H1 (cell line): ENCODE results near the gene RAB34. TPM values are rescaled to one million over a fixed set of nuclear protein-coding genes. Genes with fewer than 3 reads are reported as not detected.
A peak's percentile ranks its signal among the peaks of the same experiment; 100 is the strongest.

Experiments used
- CTCF ChIA-PET: fragments of 300-600 bp; sonication (Branson Sonifier 250); formaldehyde crosslinking; loops from one replicate; lab custom pipeline; 2021; ENCODE audit not compliant: partially characterized antibody; lab: Charles Lee
- POLR2A ChIA-PET: fragments of 300-600 bp; sonication (Branson Sonifier 250); formaldehyde crosslinking; loops from one replicate; lab custom pipeline; 2021; ENCODE audit warnings: inconsistent platforms; ENCODE audit not compliant: partially characterized antibody; lab: Charles Lee
- DNase-seq, 2 experiments: peaks; one replicate each; pipeline versions ENCODE4 v3.0.0 to v3.0.0-alpha.2; 2010 to 2022; ENCODE audit warnings: low spot score in 2 of 2, low read depth in 1 of 2, mixed read lengths in 1 of 2
- FAIRE-seq: peaks from 2 replicates; lab custom pipeline; 2011; peaks lifted over from hg19 to GRCh38; lab: Jason Lieb, UNC
- H2AFZ ChIP-seq: 2 replicates; pipeline ENCODE4 v1.8.1; 2012; ENCODE audit warnings: low read length, inconsistent platforms
- H2AK5ac ChIP-seq: 2 replicates; pipeline ENCODE4 v1.6.1; 2013; ENCODE audit warnings: low read depth, low read length
- H2BK120ac ChIP-seq: replicated peaks from 2 replicates; pipeline ENCODE3; 2013; ENCODE audit warnings: low read depth, low read length, inconsistent platforms
- H2BK12ac ChIP-seq: 2 replicates; pipeline ENCODE4 v1.6.1; 2013; ENCODE audit warnings: low read depth, low read length
- H2BK15ac ChIP-seq: 2 replicates; pipeline ENCODE4 v1.6.1; 2013; ENCODE audit warnings: low read length
- H2BK20ac ChIP-seq: 2 replicates; pipeline ENCODE4 v1.6.1; 2013; ENCODE audit warnings: low read length
- H2BK5ac ChIP-seq: 2 replicates; pipeline ENCODE4 v1.6.1; 2013; ENCODE audit warnings: low read depth, low read length
- H3K14ac ChIP-seq: 2 replicates; pipeline ENCODE4 v1.6.1; 2013; ENCODE audit warnings: inconsistent platforms; ENCODE audit not compliant: insufficient read length
- H3K18ac ChIP-seq: 2 replicates; pipeline ENCODE4 v1.6.1; 2013; ENCODE audit warnings: low read length; ENCODE audit errors: extremely low read depth
- H3K23ac ChIP-seq: 2 replicates; pipeline ENCODE4 v1.6.1; 2013; ENCODE audit warnings: inconsistent platforms; ENCODE audit not compliant: insufficient read length
- H3K23me2 ChIP-seq: 2 replicates; pipeline ENCODE4 v1.6.1; 2013; ENCODE audit warnings: low read depth, low read length
- H3K27ac ChIP-seq: 2 replicates; pipeline ENCODE4 v1.6.1; 2011; ENCODE audit warnings: low read depth, low read length, inconsistent platforms
- H3K27me3 ChIP-seq, 4 experiments: replicated peaks in 1 of 4; 1 replicate in 1 of 4; 2 replicates in 3 of 4; pipeline versions ENCODE4 v1.6.1 to v1.8.1; 2011 to 2013; ENCODE audit warnings: low read length in 3 of 4, mild to moderate bottlenecking in 3 of 4, inconsistent platforms in 2 of 4, mixed read lengths in 2 of 4, moderate library complexity in 1 of 4; ENCODE audit not compliant: control insufficient read depth in 3 of 4, insufficient read depth in 3 of 4; ENCODE audit errors: extremely low read depth in 1 of 4
- H3K36me3 ChIP-seq, 4 experiments: 2 replicates each; pipeline versions ENCODE4 v1.6.1 to v1.8.1; 2011 to 2013; ENCODE audit warnings: mild to moderate bottlenecking in 4 of 4, low read length in 3 of 4, moderate library complexity in 2 of 4, control low read depth in 1 of 4, inconsistent platforms in 1 of 4; ENCODE audit not compliant: insufficient read depth in 4 of 4, control insufficient read depth in 2 of 4
- H3K4ac ChIP-seq: replicated peaks from 2 replicates; pipeline ENCODE3; 2013; ENCODE audit warnings: low read length, low read depth, mixed read lengths, inconsistent platforms; ENCODE audit not compliant: insufficient read length
- H3K4me1 ChIP-seq, 4 experiments: replicated peaks in 1 of 4; 1 replicate in 1 of 4; 2 replicates in 3 of 4; pipeline versions ENCODE4 v1.6.1 to v1.8.1; 2011 to 2013; ENCODE audit warnings: low read length in 3 of 4, inconsistent platforms in 2 of 4, mixed read lengths in 1 of 4; ENCODE audit not compliant: insufficient read depth in 4 of 4, control insufficient read depth in 3 of 4
- H3K4me2 ChIP-seq, 2 experiments: 2 replicates each; pipeline versions ENCODE4 v1.6.1 to v1.8.1; 2011 to 2013; ENCODE audit warnings: low read depth in 2 of 2, low read length in 2 of 2, control low read depth in 1 of 2, inconsistent platforms in 1 of 2, mild to moderate bottlenecking in 1 of 2; ENCODE audit not compliant: insufficient read depth in 1 of 2
- H3K4me3 ChIP-seq, 4 experiments: fragments of 200-600, 300-600 bp in 1 of 4; sonication (generic), shearing (Covaris generic), sonication (Bioruptor Twin) in 1 of 4; 2 replicates each; pipeline versions ENCODE4 v1.5.1 to v1.8.1; 2011 to 2016; ENCODE audit warnings: low read length in 4 of 4, low read depth in 3 of 4, control low read depth in 2 of 4, inconsistent platforms in 2 of 4, mild to moderate bottlenecking in 2 of 4, mixed read lengths in 1 of 4, moderate library complexity in 1 of 4; ENCODE audit not compliant: insufficient read depth in 2 of 4; ENCODE audit errors: extremely low read depth in 1 of 4
- H3K56ac ChIP-seq: replicated peaks from 2 replicates; pipeline ENCODE3; 2013; ENCODE audit warnings: low read depth, mild to moderate bottlenecking, mixed read lengths, low read length, inconsistent platforms; ENCODE audit not compliant: insufficient read length
- H3K79me1 ChIP-seq: 2 replicates; pipeline ENCODE4 v1.6.1; 2013; ENCODE audit warnings: low read depth, low read length, control low read depth
- H3K79me2 ChIP-seq, 2 experiments: 2 replicates each; pipeline versions ENCODE4 v1.6.1 to v1.8.1; 2012 to 2013; ENCODE audit warnings: low read length in 2 of 2, mild to moderate bottlenecking in 2 of 2, inconsistent platforms in 1 of 2; ENCODE audit not compliant: insufficient read depth in 2 of 2, control insufficient read depth in 1 of 2
- H3K9ac ChIP-seq, 4 experiments: replicated peaks in 1 of 4; 1 replicate in 1 of 4; 2 replicates in 3 of 4; pipeline versions ENCODE4 v1.6.1 to v1.8.1; 2011 to 2013; ENCODE audit warnings: low read depth in 3 of 4, low read length in 3 of 4, control low read depth in 2 of 4, mild to moderate bottlenecking in 2 of 4, moderate library complexity in 2 of 4, inconsistent platforms in 1 of 4; ENCODE audit errors: extremely low read depth in 1 of 4
- H3K9me3 ChIP-seq, 2 experiments: 2 replicates each; pipeline versions ENCODE4 v1.6.1 to v1.8.1; 2012 to 2013; ENCODE audit warnings: mild to moderate bottlenecking in 2 of 2, moderate library complexity in 2 of 2, control low read depth in 1 of 2, inconsistent platforms in 1 of 2, low read depth in 1 of 2, low read length in 1 of 2, mixed read lengths in 1 of 2; ENCODE audit not compliant: insufficient read depth in 2 of 2
- H4K20me1 ChIP-seq, 2 experiments: replicated peaks in 1 of 2; 2 replicates each; pipeline versions ENCODE3 to v1.8.1; 2011 to 2013; ENCODE audit warnings: inconsistent platforms in 2 of 2, low read length in 2 of 2, mild to moderate bottlenecking in 1 of 2; ENCODE audit not compliant: insufficient read depth in 2 of 2, control insufficient read depth in 1 of 2
- H4K5ac ChIP-seq: 2 replicates; pipeline ENCODE4 v1.6.1; 2013; ENCODE audit warnings: low read length, low read depth, mixed read lengths, inconsistent platforms; ENCODE audit not compliant: insufficient read length
- H4K8ac ChIP-seq: 2 replicates; pipeline ENCODE4 v1.8.0; 2013; ENCODE audit warnings: mild to moderate bottlenecking, moderate library complexity, low read length, inconsistent platforms; ENCODE audit not compliant: insufficient read depth; ENCODE audit errors: extremely low read depth
- H4K91ac ChIP-seq: replicated peaks from 2 replicates; pipeline ENCODE3; 2013; ENCODE audit warnings: low read length, mixed read lengths, inconsistent platforms; ENCODE audit not compliant: insufficient read length
- EGR1 ChIP-seq: IDR thresholded peaks from 2 replicates; pipeline ENCODE4 v1.6.1; 2011; ENCODE audit warnings: low read depth, low read length, borderline replicate concordance
- POLR2A ChIP-seq, 2 experiments: IDR thresholded peaks; 1 replicate in 1 of 2; 2 replicates in 1 of 2; pipeline ENCODE4 v1.6.1; 2011; ENCODE audit warnings: low read depth in 2 of 2, low read length in 2 of 2, mild to moderate bottlenecking in 2 of 2; ENCODE audit errors: control extremely low read depth in 1 of 2
- POLR2AphosphoS5 ChIP-seq: IDR thresholded peaks from 2 replicates; pipeline ENCODE4 v1.6.1; 2011; ENCODE audit warnings: low read depth, low read length
- WGBS, 2 experiments: shearing (Covaris generic) in 1 of 2; methylation state at CpG; one replicate each; pipeline versions ENCODE4 v1.1.6 to v1.1.7; 2013 to 2015; ENCODE audit warnings: low lambda C conversion rate in 2 of 2, mixed read lengths in 2 of 2, inconsistent platforms in 1 of 2, low coverage in 1 of 2, missing lambda C conversion rate in 1 of 2; ENCODE audit not compliant: insufficient replicate concordance in 2 of 2, insufficient coverage in 1 of 2, insufficient read length in 1 of 2; ENCODE audit errors: extremely low coverage in 1 of 2, missing lambda C conversion rate in 1 of 2; 5-methylcytosine and 5-hydroxymethylcytosine counted together
- polyA plus RNA-seq, 7 experiments: library from polyadenylated mRNA; depleted of rRNA in 3 of 7; stranded (reverse) in 5 of 7; unstranded in 2 of 7; fragments of >200 nt in 5 of 7; fragments of 200-250 nt in 2 of 7; gene quantifications; 1 replicate in 5 of 7; 2 replicates in 1 of 7; 4 replicates in 1 of 7; pipeline versions ENCODE4 v1.2.1 to v1.2.3, GENCODE V29; 2011 to 2013; ENCODE audit warnings: missing spikeins in 2 of 7, mixed read lengths in 2 of 7
- total RNA-seq: library from RNA; stranded (reverse); fragmentation: NEBNext Ultra II Directional; extraction: Animal tissue kit (Norgen Biotek cat#: 25700); gene quantifications from 2 replicates; pipeline ENCODE4 v1.2.1, GENCODE V29; 2021

Gene RAB34
- total and polyA plus RNA-seq, 2 of the 8 experiments (the other 6 are each of a cell fraction or from before 2014, with no cell fraction given) = 237 to 305 TPM

- Histone ChIP-seq H3K27ac (peak overlapping the region; percentile 98), H3K18ac (no peak overlapping the region), H3K36me3 (peaks cover 30 to 56% (median 33%) of the 10 kb centered on the region in 4 experiments), H4K5ac (no peak overlapping the region), H3K4me1 (peaks cover 0 to 30% (median 24%) of the 10 kb centered on the region in 4 experiments; a peak in 6 of 7 replicates), H2AK5ac (no peak overlapping the region), H2BK5ac (peak overlapping the region; percentile 99; the same call in 1 of the 2 replicates), H4K20me1 (peaks cover 30 to 34% of the 10 kb centered on the region in 2 experiments), H3K9me3 (no peaks in the 10 kb centered on the region), H2BK15ac (0 out of 2 replicates have a peak overlapping the region, but pooled peaks have one; percentile 32), H3K79me1 (peaks cover 14% of the 10 kb centered on the region), H4K91ac (no peak overlapping the region), H3K4me2 (0 out of 4 replicates have a peak overlapping the region, but pooled peaks of 1 of the 2 experiments have one; percentile 93), H3K23ac (no peak overlapping the region), H4K8ac (peak overlapping the region; percentile 60; the same call in 1 of the 2 replicates), H2AFZ (no peak overlapping the region), H3K14ac (no peak overlapping the region), H3K4ac (no peak overlapping the region), H2BK120ac (no peak overlapping the region), H2BK20ac (no peak overlapping the region), H3K79me2 (peaks cover 19 to 44% of the 10 kb centered on the region in 2 experiments), H2BK12ac (0 out of 2 replicates have a peak overlapping the region, but pooled peaks have one; percentile 1), H3K56ac (no peak overlapping the region), H3K23me2 (peaks cover 23% of the 10 kb centered on the region), H3K9ac (peak overlapping the region in 1 of 4 experiments; percentile 27; a peak in 1 of 7 replicates), H3K4me3 (no peak overlapping the region), H3K27me3 (no peaks in the 10 kb centered on the region)
- WGBS, 2 experiments = 92% methylated on average over 18 of the region's 18 CpGs; no CpG with 5 or more reads in 1 of the 2 experiments
- POLR2A ChIA-PET = interaction anchor here (0.9 to 15.3 kb wide), 14 partner anchors 10 to 165 kb away, joined by 3 to 813 read pairs (median 8); partner anchors contain the start of genes FAM222B, FLOT2, NEK8 and PROCA1
- TF ChIP-seq POLR2A (IDR thresholded peaks at IDR 0.05; ENCODE audit: control extremely low read depth in 1 of 2, low read depth in 2 of 2, low read length in 2 of 2) = peak; percentile 50 to 79
- TF ChIP-seq POLR2AphosphoS5 = peak; percentile 61
- TF ChIP-seq EGR1 = no peak
- FAIRE-seq (no peak), DNase-seq (no peak)
- CTCF ChIA-PET = interaction anchor here (0.8 to 11.7 kb wide), 12 partner anchors 15 to 169 kb away, joined by 3 to 316 read pairs (median 5); partner anchors contain the start of genes NEK8, RPL23A and TLCD1
Observed at GRCh38 chr17:28747801-28748750, 30.4 kb upstream of the RAB34 start.
